Activated CD4-positive, alpha-beta memory T cell treated with anti-CD3 and anti-CD28 coated beads for 36 hours (primary cell): ENCODE data around the gene SPDYE2B. TPM values are rescaled to one million over a fixed set of nuclear protein-coding genes. Genes with fewer than 3 reads are reported as not detected.
"Not testable (repeated sequence)": the region's sequence is repeated elsewhere in the genome, so short reads cannot be mapped to it uniquely, and the experiment has no call there.

ENCODE experiments used
- CTCF ChIA-PET: fragments of 350-600 bp; sonication (Branson Sonifier 250); formaldehyde crosslinking; loops from one replicate; lab custom pipeline; 2021; ENCODE audit warnings: antibody characterized with exemption, inconsistent platforms; lab: Charles Lee
- POLR2A ChIA-PET: fragments of 350-600 bp; sonication (Branson Sonifier 250); formaldehyde crosslinking; loops from one replicate; lab custom pipeline; 2021; ENCODE audit warnings: antibody characterized with exemption; lab: Charles Lee
- DNase-seq: peaks from one replicate; pipeline ENCODE4 v3.0.0-alpha.2; 2020
- H3K27ac Mint-ChIP-seq: one replicate; pipeline ENCODE4 v1.8.0; 2021; ENCODE audit warnings: mixed read lengths
- H3K27me3 Mint-ChIP-seq: one replicate; pipeline ENCODE4 v1.8.0; 2021; ENCODE audit warnings: mixed read lengths
- H3K36me3 Mint-ChIP-seq: one replicate; pipeline ENCODE4 v1.8.0; 2021; ENCODE audit warnings: mixed read lengths
- H3K4me1 Mint-ChIP-seq: one replicate; pipeline ENCODE4 v1.8.0; 2021; ENCODE audit warnings: low read depth, mixed read lengths
- H3K4me3 Mint-ChIP-seq: one replicate; pipeline ENCODE4 v1.8.0; 2021; ENCODE audit warnings: mild to moderate bottlenecking, mixed read lengths
- H3K9me3 Mint-ChIP-seq: one replicate; pipeline ENCODE4 v1.8.0; 2021; ENCODE audit warnings: mixed read lengths
- intact Hi-C: fragments of 100-400 bp; cut with micrococcal nuclease; formaldehyde crosslinking; loops from one replicate; pipeline ENCODE4 v1.15.1; 2023
- total RNA-seq, 2 experiments: library from RNA; stranded (reverse); gene quantifications; one replicate each; pipeline ENCODE4 v1.2.3, GENCODE V29; 2021

SPDYE2B gene
- not detected for total RNA-seq

- H3K4me1 Mint-ChIP-seq, CTCF ChIA-PET, intact Hi-C loops, DNase-seq, H3K36me3 Mint-ChIP-seq, POLR2A ChIA-PET, H3K4me3 Mint-ChIP-seq, H3K27ac Mint-ChIP-seq, H3K27me3 Mint-ChIP-seq, H3K9me3 Mint-ChIP-seq: not testable (repeated sequence)
Measured at GRCh38 chr7:102649924-102650323, at the start of gene SPDYE2B. TSS of gene SPDYE2B (plus strand) at chr7:102650319. CDS start at chr7:102652349, 2,030 bp downstream.

GRCh38 chr7:102602317-102602716, 47.8 kb upstream of the SPDYE2B start:
- H3K9me3 Mint-ChIP-seq, DNase-seq, H3K36me3 Mint-ChIP-seq, CTCF ChIA-PET, H3K4me3 Mint-ChIP-seq, intact Hi-C loops, POLR2A ChIA-PET, H3K4me1 Mint-ChIP-seq, H3K27me3 Mint-ChIP-seq, H3K27ac Mint-ChIP-seq: not testable (repeated sequence)

GRCh38 chr7:102604431-102605145, 45.5 kb upstream of the SPDYE2B start:
- H3K4me1 Mint-ChIP-seq, intact Hi-C loops, H3K9me3 Mint-ChIP-seq, CTCF ChIA-PET, H3K36me3 Mint-ChIP-seq, H3K27me3 Mint-ChIP-seq, H3K27ac Mint-ChIP-seq, H3K4me3 Mint-ChIP-seq, POLR2A ChIA-PET, DNase-seq: not testable (repeated sequence)

GRCh38 chr7:102606848-102607247, 43.3 kb upstream of the SPDYE2B start:
- CTCF ChIA-PET, intact Hi-C loops, H3K27me3 Mint-ChIP-seq, DNase-seq, POLR2A ChIA-PET, H3K4me3 Mint-ChIP-seq, H3K36me3 Mint-ChIP-seq, H3K9me3 Mint-ChIP-seq, H3K4me1 Mint-ChIP-seq, H3K27ac Mint-ChIP-seq: not testable (repeated sequence)

- H3K27ac Mint-ChIP-seq, H3K4me3 Mint-ChIP-seq, H3K36me3 Mint-ChIP-seq, POLR2A ChIA-PET, H3K27me3 Mint-ChIP-seq, intact Hi-C loops, CTCF ChIA-PET, H3K9me3 Mint-ChIP-seq, H3K4me1 Mint-ChIP-seq, DNase-seq: not testable (repeated sequence)
Measured at GRCh38 chr7:102609734-102610133, 40.4 kb upstream of the SPDYE2B start.

- DNase-seq: not testable (repeated sequence)
Measured at GRCh38 chr7:102610441-102610840, 39.7 kb upstream of the SPDYE2B start.

GRCh38 chr7:102611013-102611674, 39.0 kb upstream of the SPDYE2B start:
- H3K27me3 Mint-ChIP-seq, H3K9me3 Mint-ChIP-seq, POLR2A ChIA-PET, intact Hi-C loops, H3K36me3 Mint-ChIP-seq, H3K27ac Mint-ChIP-seq, H3K4me1 Mint-ChIP-seq, H3K4me3 Mint-ChIP-seq, CTCF ChIA-PET, DNase-seq: not testable (repeated sequence)

More at GRCh38 chr7:102610441-102610840, 39.7 kb upstream of the SPDYE2B start:
- POLR2A ChIA-PET, H3K4me3 Mint-ChIP-seq, H3K4me1 Mint-ChIP-seq, H3K36me3 Mint-ChIP-seq, CTCF ChIA-PET, H3K27me3 Mint-ChIP-seq, H3K27ac Mint-ChIP-seq, intact Hi-C loops, H3K9me3 Mint-ChIP-seq: not testable (repeated sequence)

- DNase-seq, H3K27ac Mint-ChIP-seq, intact Hi-C loops, H3K4me1 Mint-ChIP-seq, H3K36me3 Mint-ChIP-seq, H3K4me3 Mint-ChIP-seq, H3K9me3 Mint-ChIP-seq, CTCF ChIA-PET, POLR2A ChIA-PET, H3K27me3 Mint-ChIP-seq: not testable (repeated sequence)
Measured at GRCh38 chr7:102611675-102612325, 38.3 kb upstream of the SPDYE2B start.

- H3K27ac Mint-ChIP-seq, intact Hi-C loops, H3K36me3 Mint-ChIP-seq, H3K9me3 Mint-ChIP-seq, POLR2A ChIA-PET, H3K4me1 Mint-ChIP-seq, H3K4me3 Mint-ChIP-seq, H3K27me3 Mint-ChIP-seq, CTCF ChIA-PET: not testable (repeated sequence)
- peak; percentile 10 for DNase-seq
Measured at GRCh38 chr7:102613575-102614345, 36.4 kb upstream of the SPDYE2B start.

GRCh38 chr7:102614346-102614697, 35.8 kb upstream of the SPDYE2B start:
- POLR2A ChIA-PET, H3K36me3 Mint-ChIP-seq, H3K4me3 Mint-ChIP-seq, H3K27me3 Mint-ChIP-seq, intact Hi-C loops, H3K27ac Mint-ChIP-seq, H3K4me1 Mint-ChIP-seq, CTCF ChIA-PET, H3K9me3 Mint-ChIP-seq, DNase-seq: not testable (repeated sequence)

- intact Hi-C loops, H3K36me3 Mint-ChIP-seq, DNase-seq, H3K4me3 Mint-ChIP-seq, H3K27ac Mint-ChIP-seq, CTCF ChIA-PET, H3K27me3 Mint-ChIP-seq, POLR2A ChIA-PET, H3K9me3 Mint-ChIP-seq, H3K4me1 Mint-ChIP-seq: not testable (repeated sequence)
Measured at GRCh38 chr7:102614873-102615272, 35.2 kb upstream of the SPDYE2B start.

- H3K36me3 Mint-ChIP-seq, H3K4me1 Mint-ChIP-seq: not testable (repeated sequence)
Measured at GRCh38 chr7:102615930-102616329, 34.2 kb upstream of the SPDYE2B start.

More at GRCh38 chr7:102615930-102616329, 34.2 kb upstream of the SPDYE2B start:
- H3K9me3 Mint-ChIP-seq, DNase-seq, CTCF ChIA-PET, H3K27ac Mint-ChIP-seq, intact Hi-C loops, H3K27me3 Mint-ChIP-seq, H3K4me3 Mint-ChIP-seq, POLR2A ChIA-PET: not testable (repeated sequence)
